Measurements from ENCODE around the gene LYAR.

LYAR gene

GRCh38 chr4:4330794-4331193 lies 40.8 kb upstream of the LYAR start:
- DNase-seq (ENCODE audit: low read depth), result no peak
- TF ChIP-seq, protein P1, sequence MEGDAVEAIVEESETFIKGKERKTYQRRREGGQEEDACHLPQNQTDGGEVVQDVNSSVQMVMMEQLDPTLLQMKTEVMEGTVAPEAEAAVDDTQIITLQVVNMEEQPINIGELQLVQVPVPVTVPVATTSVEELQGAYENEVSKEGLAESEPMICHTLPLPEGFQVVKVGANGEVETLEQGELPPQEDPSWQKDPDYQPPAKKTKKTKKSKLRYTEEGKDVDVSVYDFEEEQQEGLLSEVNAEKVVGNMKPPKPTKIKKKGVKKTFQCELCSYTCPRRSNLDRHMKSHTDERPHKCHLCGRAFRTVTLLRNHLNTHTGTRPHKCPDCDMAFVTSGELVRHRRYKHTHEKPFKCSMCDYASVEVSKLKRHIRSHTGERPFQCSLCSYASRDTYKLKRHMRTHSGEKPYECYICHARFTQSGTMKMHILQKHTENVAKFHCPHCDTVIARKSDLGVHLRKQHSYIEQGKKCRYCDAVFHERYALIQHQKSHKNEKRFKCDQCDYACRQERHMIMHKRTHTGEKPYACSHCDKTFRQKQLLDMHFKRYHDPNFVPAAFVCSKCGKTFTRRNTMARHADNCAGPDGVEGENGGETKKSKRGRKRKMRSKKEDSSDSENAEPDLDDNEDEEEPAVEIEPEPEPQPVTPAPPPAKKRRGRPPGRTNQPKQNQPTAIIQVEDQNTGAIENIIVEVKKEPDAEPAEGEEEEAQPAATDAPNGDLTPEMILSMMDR (IDR thresholded peaks at IDR 0.05; ENCODE audit: control insufficient read depth, extremely low read depth, insufficient read depth), result no peak

GRCh38 chr4:4329496-4329895 lies 39.5 kb upstream of the LYAR start:
- H3K4me3 ChIP-seq (ENCODE audit: low read depth, low read length), result no peak overlapping the region
- DNase-seq (ENCODE audit: low read depth), result no peak
- TF ChIP-seq, protein P1 (IDR thresholded peaks at IDR 0.05; ENCODE audit: control insufficient read depth, extremely low read depth, insufficient read depth), result no peak

More at GRCh38 chr4:4330794-4331193, 40.8 kb upstream of the LYAR start:
- no peak overlapping the region for H3K4me3 ChIP-seq (ENCODE audit: low read depth, low read length)

DNA sequence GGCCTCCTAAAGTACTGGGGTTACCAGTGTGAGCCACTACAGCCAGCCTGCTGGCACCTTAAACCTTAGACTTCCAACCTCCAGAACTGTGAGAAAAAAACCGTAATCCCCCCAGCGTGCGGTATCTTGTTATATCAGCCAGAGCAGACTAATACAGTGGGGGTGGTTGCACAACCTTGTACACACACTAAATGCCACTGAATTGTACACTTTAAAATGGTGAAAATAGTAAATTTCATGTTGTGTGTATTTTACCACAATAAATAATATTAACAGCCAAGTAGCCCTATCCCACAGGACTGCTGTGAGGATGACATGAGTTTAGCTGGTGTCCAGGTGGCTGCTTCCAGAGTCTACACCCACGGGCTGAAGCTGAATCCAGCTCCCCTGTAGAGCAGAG lies 38.9 kb upstream of the LYAR start:
- TF ChIP-seq, protein P1 (IDR thresholded peaks at IDR 0.05; ENCODE audit: control insufficient read depth, extremely low read depth, insufficient read depth), result no peak
- DNase-seq (ENCODE audit: low read depth), result no peak

DNA sequence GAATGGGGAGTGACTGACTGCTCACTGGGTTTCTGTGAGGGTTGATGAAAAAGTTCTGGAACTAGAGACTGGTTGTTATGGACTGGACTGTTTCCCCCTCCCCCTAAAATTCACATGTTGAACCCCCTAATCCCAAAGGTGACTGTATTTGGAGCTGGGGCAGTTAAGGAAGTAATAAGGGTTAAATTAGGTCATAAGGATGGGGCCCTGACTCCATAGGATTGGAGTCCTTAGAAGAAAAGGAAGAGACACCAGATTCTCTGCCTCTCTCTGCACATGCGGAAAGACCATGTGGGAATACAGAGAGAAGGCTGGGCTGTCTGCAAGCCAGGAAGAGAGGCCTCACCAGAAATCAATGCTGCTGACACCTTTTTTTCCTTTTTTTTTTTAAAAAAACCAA lies 38.3 kb upstream of the LYAR start:
- TF ChIP-seq, protein P1 (IDR thresholded peaks at IDR 0.05; ENCODE audit: control insufficient read depth, extremely low read depth, insufficient read depth), result no peak
- no peak overlapping the region for H3K4me3 ChIP-seq (ENCODE audit: low read depth, low read length)

More for the DNA sequence above, 38.9 kb upstream of the LYAR start:
- H3K4me3 ChIP-seq (ENCODE audit: low read depth, low read length), result no peak overlapping the region

GRCh38 chr4:4327652-4328121 lies 37.7 kb upstream of the LYAR start:
- H3K4me3 ChIP-seq (ENCODE audit: low read depth, low read length), result no peak overlapping the region
- TF ChIP-seq, protein P1 (IDR thresholded peaks at IDR 0.05; ENCODE audit: control insufficient read depth, extremely low read depth, insufficient read depth), result 0 out of 2 replicates have a peak, but pooled peaks have one; percentile 14
- DNase-seq (ENCODE audit: low read depth), result no peak

More for the DNA sequence above, 38.3 kb upstream of the LYAR start:
- no peak for DNase-seq (ENCODE audit: low read depth)

DNA sequence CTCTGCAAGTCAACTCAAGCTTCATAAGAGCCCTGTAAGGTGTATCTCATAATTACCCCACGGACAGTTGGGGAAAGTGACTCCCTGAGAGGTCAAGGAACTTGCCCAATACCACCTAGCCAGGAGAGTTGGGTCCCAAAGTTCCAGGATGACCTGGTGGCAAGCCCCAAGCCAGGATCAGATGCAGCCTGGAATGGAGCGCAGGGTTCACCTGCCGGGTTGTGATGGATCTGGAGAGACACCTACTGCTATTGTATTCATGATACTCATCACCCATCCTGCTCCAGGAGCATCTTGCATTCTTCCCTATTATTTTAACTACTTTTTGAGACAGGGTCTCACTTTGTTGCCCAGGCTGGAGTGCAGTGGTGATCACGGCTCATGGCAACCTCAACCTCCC lies 36.2 kb upstream of the LYAR start:
- no peak for DNase-seq (ENCODE audit: low read depth)
- TF ChIP-seq, protein P1 (IDR thresholded peaks at IDR 0.05; ENCODE audit: control insufficient read depth, extremely low read depth, insufficient read depth), result no peak
- H3K4me3 ChIP-seq (ENCODE audit: low read depth, low read length), result no peak overlapping the region

DNA sequence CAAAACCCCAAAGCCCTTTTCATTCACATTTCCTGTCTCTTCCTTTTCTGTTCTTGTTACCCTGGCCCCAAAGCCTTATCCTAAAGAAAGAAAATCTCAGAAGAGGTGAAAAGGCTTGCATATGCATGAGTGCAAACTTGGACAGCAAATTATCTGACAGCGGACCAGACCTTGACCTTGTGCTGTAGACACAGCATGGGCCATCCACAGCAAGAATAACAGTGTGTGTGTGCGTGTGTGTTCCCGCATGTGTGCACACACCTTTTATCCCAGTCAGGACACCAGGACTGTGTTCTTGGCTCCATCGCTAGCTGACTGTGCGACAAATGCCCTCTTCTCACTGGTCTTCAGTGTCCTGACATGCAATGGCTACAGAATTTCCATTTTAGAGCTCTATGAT lies 35.4 kb upstream of the LYAR start:
- no peak overlapping the region for H3K4me3 ChIP-seq (ENCODE audit: low read depth, low read length)
- TF ChIP-seq, protein P1 (IDR thresholded peaks at IDR 0.05; ENCODE audit: control insufficient read depth, extremely low read depth, insufficient read depth), result no peak
- DNase-seq (ENCODE audit: low read depth), result no peak
